HepG2 (cell line): ENCODE measurements around the gene PSMD6. TPM values are rescaled to one million over a fixed set of nuclear protein-coding genes. Genes with fewer than 3 reads are reported as not detected.
A peak's percentile ranks its signal among the peaks of the same experiment; 100 is the strongest.

Experiments
- ARID2 ChIP-seq: sonication (generic); formaldehyde crosslinking; IDR thresholded peaks from 2 replicates; pipeline ENCODE4 v1.8.1; 2022; ENCODE audit warnings: mild to moderate bottlenecking, missing genetic modification reagents, borderline replicate concordance
- ARID5B ChIP-seq: IDR thresholded peaks from 2 replicates; pipeline ENCODE4 v1.4.0; 2020; ENCODE audit warnings: mild to moderate bottlenecking, missing genetic modification reagents
- CENPT ChIP-seq: sonication (generic); formaldehyde crosslinking; IDR thresholded peaks from 2 replicates; pipeline ENCODE4 v1.8.0; 2022; ENCODE audit warnings: low read depth, mild to moderate bottlenecking, moderate library complexity, missing genetic modification reagents
- DDIT3 ChIP-seq: sonication (generic); formaldehyde crosslinking; IDR thresholded peaks from 2 replicates; pipeline ENCODE4 v1.4.0; 2020; ENCODE audit warnings: mild to moderate bottlenecking, missing genetic modification reagents
- HBP1 ChIP-seq: IDR thresholded peaks from 2 replicates; pipeline ENCODE4 v1.6.1; 2016; ENCODE audit warnings: low read depth, control low read depth
- HNF4A ChIP-seq: sonication (generic); formaldehyde crosslinking; IDR thresholded peaks from 2 replicates; pipeline ENCODE4 v1.4.0; 2020; ENCODE audit warnings: missing genetic modification reagents
- JARID2 ChIP-seq: sonication (generic); formaldehyde crosslinking; IDR thresholded peaks from 2 replicates; pipeline ENCODE4 v1.8.1; 2023; ENCODE audit warnings: missing genetic modification reagents, inconsistent platforms; ENCODE audit not compliant: insufficient replicate concordance
- KAT2B ChIP-seq: fragments of 150-350 bp; IDR thresholded peaks from 2 replicates; pipeline ENCODE4 v1.6.1; 2014; ENCODE audit warnings: low read depth, low read length, borderline replicate concordance
- ZBTB33 ChIP-seq: sonication (generic); formaldehyde crosslinking; IDR thresholded peaks from 2 replicates; pipeline ENCODE4 v1.4.0; 2020; ENCODE audit warnings: missing genetic modification reagents
- ZNF281 ChIP-seq: sonication (generic); formaldehyde crosslinking; IDR thresholded peaks from 2 replicates; pipeline ENCODE4 v1.4.0; 2020; ENCODE audit warnings: missing genetic modification reagents, borderline replicate concordance
- ZNF292 ChIP-seq: sonication (generic); formaldehyde crosslinking; IDR thresholded peaks from 2 replicates; pipeline ENCODE4 v1.8.1; 2022; ENCODE audit warnings: mild to moderate bottlenecking, low read depth, missing genetic modification reagents, borderline replicate concordance
- ZNF367 ChIP-seq: sonication (generic); formaldehyde crosslinking; IDR thresholded peaks from 2 replicates; pipeline ENCODE4 v1.4.0; 2020; ENCODE audit warnings: missing genetic modification reagents, borderline replicate concordance
- ZNF501 ChIP-seq: sonication (generic); formaldehyde crosslinking; IDR thresholded peaks from 2 replicates; pipeline ENCODE4 v1.5.1; 2020; ENCODE audit warnings: mild to moderate bottlenecking, moderate library complexity, missing genetic modification reagents
- ZNF547 ChIP-seq: sonication (generic); formaldehyde crosslinking; IDR thresholded peaks from 2 replicates; pipeline ENCODE4 v1.5.1; 2020; ENCODE audit warnings: mild to moderate bottlenecking, missing genetic modification reagents
- ZNF580 ChIP-seq: IDR thresholded peaks from 2 replicates; pipeline ENCODE4 v1.6.1; 2016; ENCODE audit warnings: low read depth, borderline replicate concordance
- ZNF615 ChIP-seq: sonication (generic); formaldehyde crosslinking; IDR thresholded peaks from 2 replicates; pipeline ENCODE4 v1.5.0; 2020; ENCODE audit warnings: mild to moderate bottlenecking, missing genetic modification reagents, borderline replicate concordance
- ZNF629 ChIP-seq: sonication (generic); formaldehyde crosslinking; conservative IDR thresholded peaks from 2 replicates; pipeline ENCODE4 v1.5.0; 2020; ENCODE audit warnings: missing genetic modification reagents
- polyA plus RNA-seq, 8 experiments: library from polyadenylated mRNA; depleted of rRNA in 3 of 8; stranded (reverse) in 7 of 8; unstranded in 1 of 8; fragments of >200 nt; fragmentation: Illumina TruSeq in 4 of 8; extraction: Trizol in 4 of 8; gene quantifications; 2 replicates each; pipeline versions ENCODE4 v1.2.1 to v1.2.3, GENCODE V29; 2011 to 2016; ENCODE audit warnings: low read depth in 4 of 8, missing spikeins in 1 of 8, mixed read lengths in 1 of 8; ENCODE audit not compliant: insufficient read depth in 1 of 8
- total RNA-seq, 5 experiments: library from RNA; depleted of rRNA; stranded (reverse); fragments of >200 nt; fragmentation: Illumina TruSeq; extraction: Trizol; gene quantifications; 2 replicates each; pipeline ENCODE4 v1.2.3, GENCODE V29; 2016; ENCODE audit warnings: low read depth in 1 of 5

PSMD6 gene
- total and polyA plus RNA-seq, 2 of the 13 experiments (the other 11 are each of a cell fraction or from before 2014, with no cell fraction given): 36.8 to 117 TPM

- TF ChIP-seq ARID5B (0 out of 2 replicates have a peak, but pooled peaks have one; percentile 24), ZNF367 (CRISPR knock-in tag) (no peak), KAT2B (no peak), HBP1 (CRISPR knock-in tag) (no peak), JARID2 (CRISPR knock-in tag) (no peak), CENPT (CRISPR knock-in tag) (no peak), ZNF281 (CRISPR knock-in tag) (peak; percentile 90), ARID2 (CRISPR knock-in tag) (no peak), ZNF615 (CRISPR knock-in tag) (no peak), DDIT3 (CRISPR knock-in tag) (no peak), HNF4A (peak; percentile 46; the same call in 1 of the 2 replicates), ZNF501 (no peak), ZBTB33 (CRISPR knock-in tag) (peak; percentile 59), ZNF580 (CRISPR knock-in tag) (no peak), ZNF292 (CRISPR knock-in tag) (no peak), ZNF629 (CRISPR knock-in tag) (peak; percentile 85), ZNF547 (no peak)
These were observed 52.4 kb downstream of the PSMD6 start (continued) for GRCh38 chr3:63970631-63971475.
